NCI-H2081 (cell line): ENCODE results near the gene CD248.
A peak's percentile ranks its signal among the peaks of the same experiment; 100 is the strongest.
"Not testable (repeated sequence)": the region's sequence is repeated elsewhere in the genome, so short reads cannot be mapped to it uniquely, and the experiment has no call there.

ENCODE experiments used
- DNase-seq, 2 experiments: peaks; one replicate each; lab custom pipeline; 2025; lab: John Stamatoyannopoulos, UW

The CD248 gene

GRCh38 chr11:66313321-66314185 lies 3.3 kb downstream of the CD248 start:
- no peak for DNase-seq

GRCh38 chr11:66312549-66313320 lies 4.1 kb downstream of the CD248 start:
- peak; percentile 83 to 87 for DNase-seq

GRCh38 chr11:66311965-66312548 lies 4.8 kb downstream of the CD248 start:
- peak; percentile 93 to 95 for DNase-seq

GRCh38 chr11:66311470-66311964 lies 5.3 kb downstream of the CD248 start:
- DNase-seq, result no peak

- DNase-seq, result not testable (repeated sequence)
Measured at GRCh38 chr11:66310803-66311440, 5.9 kb downstream of the CD248 start.

- no peak for DNase-seq
Measured at GRCh38 chr11:66310324-66310723, 6.5 kb downstream of the CD248 start.

- no peak for DNase-seq
Measured at GRCh38 chr11:66309475-66309874, 7.4 kb downstream of the CD248 start.

GRCh38 chr11:66302656-66303055 lies 14.2 kb downstream of the CD248 start:
- DNase-seq, result no peak

- DNase-seq, result no peak
Measured at GRCh38 chr11:66299186-66299585, 17.7 kb downstream of the CD248 start.

GRCh38 chr11:66297610-66298009 lies 19.2 kb downstream of the CD248 start:
- no peak for DNase-seq

- DNase-seq, result no peak
Measured at GRCh38 chr11:66294626-66295620, 21.9 kb downstream of the CD248 start.

GRCh38 chr11:66293777-66294625 lies 22.8 kb downstream of the CD248 start:
- DNase-seq, result no peak

- DNase-seq, result no peak
Measured at GRCh38 chr11:66293352-66293751, 23.5 kb downstream of the CD248 start.

- no peak for DNase-seq
Measured at GRCh38 chr11:66292543-66293332, 24.1 kb downstream of the CD248 start.

GRCh38 chr11:66291706-66292542 lies 24.9 kb downstream of the CD248 start, which contains the start of gene TMEM151A:
Gene TMEM151A (plus strand): TSS chr11:66291894. CDS start chr11:66292014, 120 bp downstream.
- peak in 1 of 2 experiments; percentile 28 for DNase-seq

- no peak for DNase-seq
Measured at GRCh38 chr11:66291303-66291705, 25.5 kb downstream of the CD248 start.

- DNase-seq, result no peak
Measured at GRCh38 chr11:66290330-66290621, 26.6 kb downstream of the CD248 start.
